B cell (primary cell): ENCODE measurements around the gene EP300. TPM values are rescaled to one million over a fixed set of nuclear protein-coding genes. Genes with fewer than 3 reads are reported as not detected.
"Not testable (repeated sequence)": the region's sequence is repeated elsewhere in the genome, so short reads cannot be mapped to it uniquely, and the experiment has no call there.

Experiments
- ATAC-seq: fragments of 200-7000 bp; cut with Tn5 transposase; one replicate; pipeline ENCODE4 v1.10.0; 2021; ENCODE audit warnings: low read depth, mild to moderate bottlenecking, moderate number of reproducible peaks, moderate library complexity
- CTCF ChIA-PET: fragments of 350-600 bp; sonication (Branson Sonifier 250); formaldehyde crosslinking; loops from one replicate; lab custom pipeline; 2021; ENCODE audit warnings: antibody characterized with exemption, inconsistent platforms; lab: Charles Lee
- POLR2A ChIA-PET: fragments of 350-600 bp; sonication (Branson Sonifier 250); formaldehyde crosslinking; loops from one replicate; lab custom pipeline; 2021; ENCODE audit warnings: antibody characterized with exemption; lab: Charles Lee
- DNase-seq: peaks from one replicate; pipeline ENCODE4 v3.0.0; 2013
- H2AFZ ChIP-seq: 2 replicates; pipeline ENCODE4 v1.6.1; 2012; ENCODE audit warnings: mild to moderate bottlenecking, low read depth, low read length; ENCODE audit not compliant: insufficient read depth, poor library complexity, severe bottlenecking
- H3K27ac ChIP-seq, 2 donors: 1 replicate in 1 of 2; 2 replicates in 1 of 2; pipeline ENCODE4 v1.5.1; 2012 to 2013; ENCODE audit warnings: low read length in 2 of 2, mild to moderate bottlenecking in 2 of 2, moderate library complexity in 1 of 2
- H3K27me3 ChIP-seq, 4 experiments: fragments of 200-600 bp in 1 of 4; sonication (generic) in 1 of 4; replicated peaks in 1 of 4; 1 replicate in 2 of 4; 2 replicates in 2 of 4; pipeline versions ENCODE4 v1.6.1 to v1.7.0; 2013 to 2016; ENCODE audit warnings: low read length in 3 of 4, mild to moderate bottlenecking in 2 of 4, mixed read lengths in 1 of 4, moderate library complexity in 1 of 4; ENCODE audit not compliant: insufficient read depth in 4 of 4, control insufficient read depth in 3 of 4; ENCODE audit errors: control extremely low read depth in 1 of 4
- H3K36me3 ChIP-seq, 2 experiments: replicated peaks in 1 of 2; 1 replicate in 1 of 2; 2 replicates in 1 of 2; pipeline versions ENCODE4 v1.6.1 to v1.7.1; 2013; ENCODE audit warnings: low read length in 1 of 2; ENCODE audit not compliant: insufficient read depth in 2 of 2, control insufficient read depth in 1 of 2; ENCODE audit errors: control extremely low read depth in 1 of 2, extremely low read depth in 1 of 2
- H3K4me1 ChIP-seq, 2 donors: fragments of 200-600 bp in 1 of 2; sonication (generic) in 1 of 2; 1 replicate in 1 of 2; 2 replicates in 1 of 2; pipeline versions ENCODE4 v1.5.1 to v1.6.1; 2013 to 2017; ENCODE audit warnings: low read length in 2 of 2; ENCODE audit not compliant: control insufficient read depth in 2 of 2, insufficient read depth in 2 of 2
- H3K4me2 ChIP-seq: replicated peaks from 2 replicates; pipeline ENCODE3; 2012; ENCODE audit warnings: mild to moderate bottlenecking, low read depth, low read length; ENCODE audit not compliant: poor library complexity, severe bottlenecking
- H3K4me3 ChIP-seq, 5 experiments: fragments of 200-600 bp in 1 of 5; sonication (generic) in 1 of 5; 1 replicate in 3 of 5; 2 replicates in 2 of 5; pipeline versions ENCODE4 v1.5.1 to v1.7.0; 2011 to 2016; ENCODE audit warnings: low read length in 4 of 5, mild to moderate bottlenecking in 4 of 5, low read depth in 2 of 5, control low read depth in 1 of 5, moderate library complexity in 1 of 5; ENCODE audit not compliant: insufficient read depth in 1 of 5; ENCODE audit errors: control extremely low read depth in 1 of 5, extremely low read depth in 1 of 5
- H3K79me2 ChIP-seq: fragments of 200-600 bp; sonication (generic); one replicate; pipeline ENCODE4 v1.6.0; 2016; ENCODE audit warnings: low read length; ENCODE audit not compliant: control insufficient read depth, insufficient read depth
- H3K9ac ChIP-seq: fragments of 200-600 bp; sonication (generic); 2 replicates; pipeline ENCODE4 v1.6.1; 2017; ENCODE audit warnings: mild to moderate bottlenecking, low read length, moderate library complexity
- H3K9me3 ChIP-seq, 3 donors: one replicate each; pipeline versions ENCODE4 v1.6.1 to v1.7.1; 2013; ENCODE audit warnings: low read length in 2 of 3; ENCODE audit not compliant: control insufficient read depth in 2 of 3, insufficient read depth in 1 of 3; ENCODE audit errors: control extremely low read depth in 1 of 3
- H4K20me1 ChIP-seq: 2 replicates; pipeline ENCODE4 v1.6.0; 2012; ENCODE audit warnings: mild to moderate bottlenecking, low read length; ENCODE audit not compliant: insufficient read depth, control insufficient read depth, poor library complexity, severe bottlenecking
- H3K27ac Mint-ChIP-seq: one replicate; pipeline ENCODE4 v1.8.0; 2021; ENCODE audit warnings: mixed read lengths
- H3K27me3 Mint-ChIP-seq: one replicate; pipeline ENCODE4 v1.8.0; 2021; ENCODE audit warnings: mixed read lengths
- H3K4me1 Mint-ChIP-seq: one replicate; pipeline ENCODE4 v1.8.0; 2021; ENCODE audit warnings: mixed read lengths
- H3K4me3 Mint-ChIP-seq: one replicate; pipeline ENCODE4 v1.8.0; 2021; ENCODE audit warnings: mixed read lengths
- H3K9me3 Mint-ChIP-seq: one replicate; pipeline ENCODE4 v1.8.0; 2022; ENCODE audit warnings: mixed read lengths; ENCODE audit not compliant: insufficient read depth
- CTCF ChIP-seq: fragments of 200-600 bp; IDR thresholded peaks from one replicate; pipeline ENCODE4 v1.8.0; 2022; ENCODE audit warnings: antibody characterized with exemption, mild to moderate bottlenecking
- EZH2 ChIP-seq: IDR thresholded peaks from 2 replicates; pipeline ENCODE4 v1.6.1; 2012; ENCODE audit warnings: borderline replicate concordance, low read depth, mild to moderate bottlenecking, moderate library complexity, low read length; ENCODE audit not compliant: insufficient read depth, poor library complexity, severe bottlenecking
- WGBS: methylation state at CpG from one replicate; pipeline ENCODE4 v1.1.5; 2013; ENCODE audit warnings: missing lambda C conversion rate; ENCODE audit not compliant: insufficient coverage; 5-methylcytosine and 5-hydroxymethylcytosine counted together
- intact Hi-C: fragments of 100-400 bp; cut with micrococcal nuclease; formaldehyde crosslinking; loops from one replicate; pipeline ENCODE4 v1.10.0; 2022
- polyA plus RNA-seq: library from polyadenylated mRNA; depleted of rRNA; stranded (reverse); fragments of >200 nt; gene quantifications from 2 replicates; pipeline ENCODE4 v1.2.3, GENCODE V29; 2012
- total RNA-seq, 2 donors: library from RNA; stranded (reverse); fragments of 120-200 nt in 1 of 2; gene quantifications; 1 replicate in 1 of 2; 2 replicates in 1 of 2; pipeline versions ENCODE4 v1.2.3 to v1.2.4, GENCODE V29; 2013 to 2022

Gene EP300
- total and polyA plus RNA-seq, 2 donors (not counting 1 experiment from before 2014, with no cell fraction given): 73.3 to 185 TPM

GRCh38 chr22:41180362-41180761, 88.0 kb downstream of the EP300 start:
- H3K9me3 ChIP-seq, POLR2A ChIA-PET, intact Hi-C loops, H3K4me2 ChIP-seq, H3K9ac ChIP-seq, DNase-seq, ATAC-seq, H2AFZ ChIP-seq, H3K27me3 Mint-ChIP-seq, H3K79me2 ChIP-seq, H3K27me3 ChIP-seq, H3K4me1 ChIP-seq, H3K4me3 Mint-ChIP-seq, H3K9me3 Mint-ChIP-seq, H3K27ac ChIP-seq, H3K4me3 ChIP-seq, H3K27ac Mint-ChIP-seq: not testable (repeated sequence)
- H4K20me1 ChIP-seq: peaks cover 29% of the 10 kb centered on the region
- WGBS: 94% methylated on average over 4 of the region's 6 CpGs
- H3K4me1 Mint-ChIP-seq: peaks cover 21% of the 10 kb centered on the region
- CTCF ChIA-PET: interaction anchor here (0.7 to 1.2 kb wide), 2 partner anchors 30 to 57 kb away, joined by 3 read pairs; no protein-coding TSS in a partner anchor
- peaks cover 8 to 50% of the 10 kb centered on the region in 2 experiments for H3K36me3 ChIP-seq

GRCh38 chr22:41180926-41181325, 88.5 kb downstream of the EP300 start:
- ATAC-seq: no peak
- peaks cover 17% of the 10 kb centered on the region for H3K4me1 Mint-ChIP-seq
- WGBS: 92% methylated on average over 3 of the region's 3 CpGs

More at GRCh38 chr22:41180926-41181325, 88.5 kb downstream of the EP300 start:
- Mint-ChIP-seq H3K27ac (peak overlapping the region; percentile 12), H3K27me3 (no peaks in the 10 kb centered on the region), H3K9me3 (no peaks in the 10 kb centered on the region), H3K4me3 (no peak overlapping the region)
- POLR2A ChIA-PET: no interaction called here
- CTCF ChIA-PET: interaction anchor here (0.7 to 1.1 kb wide), 2 partner anchors 29 to 57 kb away, joined by 3 to 4 read pairs; no protein-coding TSS in a partner anchor
- peaks cover 0 to 4% (median 0%) of the 10 kb centered on the region in 3 donors for H3K9me3 ChIP-seq
- peaks cover 5 to 44% of the 10 kb centered on the region in 2 experiments for H3K36me3 ChIP-seq
- no peak overlapping the region for H3K4me2 ChIP-seq
- intact Hi-C loops: no loop called here
- no peaks in the 10 kb centered on the region for H3K4me1 ChIP-seq
- TF ChIP-seq EZH2 (no peak), CTCF (no peak)
- no peak for DNase-seq
- no peak overlapping the region for H3K9ac ChIP-seq
- H2AFZ ChIP-seq: no peak overlapping the region
- no peaks in the 10 kb centered on the region for H3K27me3 ChIP-seq
- H3K79me2 ChIP-seq: no peaks in the 10 kb centered on the region
- H3K4me3 ChIP-seq: no peak overlapping the region
- H4K20me1 ChIP-seq: peaks cover 29% of the 10 kb centered on the region
- H3K27ac ChIP-seq: no peak overlapping the region
